Measurements from ENCODE around the gene BRI3.

BRI3 gene

GRCh38 chr7:98244871-98245270, 36.6 kb upstream of the BRI3 start:
- H3K4me3 ChIP-seq (ENCODE audit: low read depth, low read length) = no peak overlapping the region
- no peak for TF ChIP-seq CTCF (IDR thresholded peaks at IDR 0.05; ENCODE audit: low read depth, low read length)

GRCh38 chr7:98248156-98248555, 33.3 kb upstream of the BRI3 start:
- no peak for TF ChIP-seq CTCF (IDR thresholded peaks at IDR 0.05; ENCODE audit: low read depth, low read length)
- no peak overlapping the region for H3K4me3 ChIP-seq (ENCODE audit: low read depth, low read length)

- no peak overlapping the region for H3K4me3 ChIP-seq (ENCODE audit: low read depth, low read length)
- no peak for TF ChIP-seq CTCF (IDR thresholded peaks at IDR 0.05; ENCODE audit: low read depth, low read length)
These were observed 32.4 kb upstream of the BRI3 start for GRCh38 chr7:98249106-98249505.

GRCh38 chr7:98250789-98251188, 30.7 kb upstream of the BRI3 start:
- no peak for TF ChIP-seq CTCF (IDR thresholded peaks at IDR 0.05; ENCODE audit: low read depth, low read length)
- no peak overlapping the region for H3K4me3 ChIP-seq (ENCODE audit: low read depth, low read length)

GRCh38 chr7:98251231-98251600, 30.3 kb upstream of the BRI3 start:
- peak overlapping the region; percentile 89 for H3K4me3 ChIP-seq (ENCODE audit: low read depth, low read length)
- no peak for TF ChIP-seq CTCF (IDR thresholded peaks at IDR 0.05; ENCODE audit: low read depth, low read length)

GRCh38 chr7:98251601-98252424, 29.7 kb upstream of the BRI3 start, which contains the start of gene TECPR1:
Gene TECPR1 (minus strand): TSS chr7:98252232. CDS start chr7:98246146, 6,086 bp downstream.
- no peak for TF ChIP-seq CTCF (IDR thresholded peaks at IDR 0.05; ENCODE audit: low read depth, low read length)
- H3K4me3 ChIP-seq (ENCODE audit: low read depth, low read length) = peak within 1 kb of the TSS; percentile 89

GRCh38 chr7:98252425-98253054, 28.9 kb upstream of the BRI3 start:
- H3K4me3 ChIP-seq (ENCODE audit: low read depth, low read length) = peak overlapping the region; percentile 89
- TF ChIP-seq CTCF (IDR thresholded peaks at IDR 0.05; ENCODE audit: low read depth, low read length) = no peak
